ENCODE data around the gene GRHL3. TPM values are rescaled to one million over a fixed set of nuclear protein-coding genes. Genes with fewer than 3 reads are reported as not detected.

The GRHL3 gene
- total RNA-seq, 1 donor from 2014 or later, result not detected

- intact Hi-C loops (cut with micrococcal nuclease), result no loop called here
- no peaks in the 10 kb centered on the region for H3K36me3 Mint-ChIP-seq (ENCODE audit: low read depth)
- no peaks in the 10 kb centered on the region for H3K9me3 Mint-ChIP-seq
- peaks cover 21% of the 10 kb centered on the region for H3K4me1 Mint-ChIP-seq (ENCODE audit: low read depth)
- DNase-seq (ENCODE audit: low spot score), result no peak
- no peak overlapping the region for H3K4me3 Mint-ChIP-seq
- H3K27ac Mint-ChIP-seq, result no peak overlapping the region
- H3K27me3 Mint-ChIP-seq (ENCODE audit: insufficient read depth), result peaks cover 89% of the 10 kb centered on the region
Observed at GRCh38 chr1:24325587-24326449, 6.7 kb downstream of the GRHL3 start.

- intact Hi-C loops (cut with micrococcal nuclease), result no loop called here
- H3K9me3 Mint-ChIP-seq, result no peaks in the 10 kb centered on the region
- H3K27me3 Mint-ChIP-seq (ENCODE audit: insufficient read depth), result peaks cover 88% of the 10 kb centered on the region
Observed at GRCh38 chr1:24327486-24327885, 8.3 kb downstream of the GRHL3 start.

GRCh38 chr1:24327891-24328290 is 8.7 kb downstream of the GRHL3 start:
- H3K36me3 Mint-ChIP-seq (ENCODE audit: low read depth), result no peaks in the 10 kb centered on the region
- no peaks in the 10 kb centered on the region for H3K9me3 Mint-ChIP-seq
- no peak for DNase-seq (ENCODE audit: low spot score)
- intact Hi-C loops (cut with micrococcal nuclease), result no loop called here
- H3K27ac Mint-ChIP-seq, result no peak overlapping the region
- peaks cover 4% of the 10 kb centered on the region for H3K4me1 Mint-ChIP-seq (ENCODE audit: low read depth)
- H3K27me3 Mint-ChIP-seq (ENCODE audit: insufficient read depth), result peaks cover 87% of the 10 kb centered on the region
- H3K4me3 Mint-ChIP-seq, result no peak overlapping the region

More at GRCh38 chr1:24327486-24327885, 8.3 kb downstream of the GRHL3 start:
- Mint-ChIP-seq H3K36me3 (ENCODE audit: low read depth) (no peaks in the 10 kb centered on the region), H3K4me3 (no peak overlapping the region), H3K4me1 (ENCODE audit: low read depth) (peaks cover 7% of the 10 kb centered on the region), H3K27ac (no peak overlapping the region)
- no peak for DNase-seq (ENCODE audit: low spot score)

GRCh38 chr1:24329331-24329730 is 10.2 kb downstream of the GRHL3 start:
- H3K36me3 Mint-ChIP-seq (ENCODE audit: low read depth), result no peaks in the 10 kb centered on the region
- no peaks in the 10 kb centered on the region for H3K4me1 Mint-ChIP-seq (ENCODE audit: low read depth)
- DNase-seq (ENCODE audit: low spot score), result no peak
- intact Hi-C loops (cut with micrococcal nuclease), result no loop called here
- H3K9me3 Mint-ChIP-seq, result no peaks in the 10 kb centered on the region
- no peak overlapping the region for H3K4me3 Mint-ChIP-seq
- H3K27ac Mint-ChIP-seq, result no peak overlapping the region
- H3K27me3 Mint-ChIP-seq (ENCODE audit: insufficient read depth), result peaks cover 80% of the 10 kb centered on the region

GRCh38 chr1:24329797-24330543 is 10.8 kb downstream of the GRHL3 start:
- Mint-ChIP-seq H3K9me3 (no peaks in the 10 kb centered on the region), H3K27me3 (ENCODE audit: insufficient read depth) (peaks cover 77% of the 10 kb centered on the region), H3K4me3 (no peak overlapping the region), H3K27ac (no peak overlapping the region), H3K36me3 (ENCODE audit: low read depth) (no peaks in the 10 kb centered on the region), H3K4me1 (ENCODE audit: low read depth) (no peaks in the 10 kb centered on the region)
- intact Hi-C loops (cut with micrococcal nuclease), result no loop called here
- DNase-seq (ENCODE audit: low spot score), result no peak

GRCh38 chr1:24331961-24332673 is 13.0 kb downstream of the GRHL3 start:
- peaks cover 59% of the 10 kb centered on the region for H3K27me3 Mint-ChIP-seq (ENCODE audit: insufficient read depth)
- no peak overlapping the region for H3K27ac Mint-ChIP-seq
- H3K36me3 Mint-ChIP-seq (ENCODE audit: low read depth), result no peaks in the 10 kb centered on the region
- intact Hi-C loops (cut with micrococcal nuclease), result no loop called here
- DNase-seq (ENCODE audit: low spot score), result no peak
- no peak overlapping the region for H3K4me3 Mint-ChIP-seq
- H3K9me3 Mint-ChIP-seq, result no peaks in the 10 kb centered on the region
- H3K4me1 Mint-ChIP-seq (ENCODE audit: low read depth), result no peaks in the 10 kb centered on the region

GRCh38 chr1:24336075-24336474 is 16.9 kb downstream of the GRHL3 start:
- peaks cover 3% of the 10 kb centered on the region for H3K4me1 Mint-ChIP-seq (ENCODE audit: low read depth)
- H3K9me3 Mint-ChIP-seq, result no peaks in the 10 kb centered on the region
- no peak for DNase-seq (ENCODE audit: low spot score)
- no peaks in the 10 kb centered on the region for H3K36me3 Mint-ChIP-seq (ENCODE audit: low read depth)
- H3K4me3 Mint-ChIP-seq, result no peak overlapping the region
- peaks cover 29% of the 10 kb centered on the region for H3K27me3 Mint-ChIP-seq (ENCODE audit: insufficient read depth)
- intact Hi-C loops (cut with micrococcal nuclease), result no loop called here
- no peak overlapping the region for H3K27ac Mint-ChIP-seq

- no peak for DNase-seq (ENCODE audit: low spot score)
- H3K4me1 Mint-ChIP-seq (ENCODE audit: low read depth), result peaks cover 3% of the 10 kb centered on the region
- H3K36me3 Mint-ChIP-seq (ENCODE audit: low read depth), result no peaks in the 10 kb centered on the region
- no peaks in the 10 kb centered on the region for H3K9me3 Mint-ChIP-seq
- H3K27ac Mint-ChIP-seq, result no peak overlapping the region
- H3K4me3 Mint-ChIP-seq, result no peak overlapping the region
- intact Hi-C loops (cut with micrococcal nuclease), result no loop called here
- H3K27me3 Mint-ChIP-seq (ENCODE audit: insufficient read depth), result peaks cover 26% of the 10 kb centered on the region
Observed at GRCh38 chr1:24337455-24337854, 18.3 kb downstream of the GRHL3 start.

- no peaks in the 10 kb centered on the region for H3K36me3 Mint-ChIP-seq (ENCODE audit: low read depth)
Observed at GRCh38 chr1:24338447-24338846, 19.3 kb downstream of the GRHL3 start.

GRCh38 chr1:24339996-24340395 is 20.8 kb downstream of the GRHL3 start:
- H3K36me3 Mint-ChIP-seq (ENCODE audit: low read depth), result no peaks in the 10 kb centered on the region
- H3K27ac Mint-ChIP-seq, result no peak overlapping the region
- DNase-seq (ENCODE audit: low spot score), result no peak
- H3K4me3 Mint-ChIP-seq, result no peak overlapping the region
- peaks cover 3% of the 10 kb centered on the region for H3K4me1 Mint-ChIP-seq (ENCODE audit: low read depth)
- peaks cover 18% of the 10 kb centered on the region for H3K27me3 Mint-ChIP-seq (ENCODE audit: insufficient read depth)
- intact Hi-C loops (cut with micrococcal nuclease), result no loop called here
- H3K9me3 Mint-ChIP-seq, result no peaks in the 10 kb centered on the region

More at GRCh38 chr1:24338447-24338846, 19.3 kb downstream of the GRHL3 start:
- H3K4me1 Mint-ChIP-seq (ENCODE audit: low read depth), result peaks cover 3% of the 10 kb centered on the region
- no peak overlapping the region for H3K27ac Mint-ChIP-seq
- H3K27me3 Mint-ChIP-seq (ENCODE audit: insufficient read depth), result peaks cover 25% of the 10 kb centered on the region
- H3K4me3 Mint-ChIP-seq, result no peak overlapping the region
- no peaks in the 10 kb centered on the region for H3K9me3 Mint-ChIP-seq
- DNase-seq (ENCODE audit: low spot score), result no peak
- intact Hi-C loops (cut with micrococcal nuclease), result no loop called here

GRCh38 chr1:24340770-24341169 is 21.6 kb downstream of the GRHL3 start:
- intact Hi-C loops (cut with micrococcal nuclease), result no loop called here

GRCh38 chr1:24341260-24341659 is 22.1 kb downstream of the GRHL3 start:
- H3K4me3 Mint-ChIP-seq, result no peak overlapping the region
- intact Hi-C loops (cut with micrococcal nuclease), result no loop called here
- no peaks in the 10 kb centered on the region for H3K36me3 Mint-ChIP-seq (ENCODE audit: low read depth)
- no peak overlapping the region for H3K27ac Mint-ChIP-seq
- no peak for DNase-seq (ENCODE audit: low spot score)
- H3K9me3 Mint-ChIP-seq, result no peaks in the 10 kb centered on the region
- H3K4me1 Mint-ChIP-seq (ENCODE audit: low read depth), result peaks cover 3% of the 10 kb centered on the region
- peaks cover 16% of the 10 kb centered on the region for H3K27me3 Mint-ChIP-seq (ENCODE audit: insufficient read depth)

More at GRCh38 chr1:24340770-24341169, 21.6 kb downstream of the GRHL3 start:
- H3K4me1 Mint-ChIP-seq (ENCODE audit: low read depth), result peaks cover 3% of the 10 kb centered on the region
- no peaks in the 10 kb centered on the region for H3K36me3 Mint-ChIP-seq (ENCODE audit: low read depth)
- no peak overlapping the region for H3K4me3 Mint-ChIP-seq
- no peaks in the 10 kb centered on the region for H3K9me3 Mint-ChIP-seq
- no peak overlapping the region for H3K27ac Mint-ChIP-seq
- no peak for DNase-seq (ENCODE audit: low spot score)
- H3K27me3 Mint-ChIP-seq (ENCODE audit: insufficient read depth), result peaks cover 18% of the 10 kb centered on the region
